ENCODE measurements around the gene TSPYL4. TPM values are rescaled to one million over a fixed set of nuclear protein-coding genes. Genes with fewer than 3 reads are reported as not detected.
A peak's percentile ranks its signal among the peaks of the same experiment; 100 is the strongest.

Gene TSPYL4
- total RNA-seq, 2 experiments from 2014 or later, result 14.8 to 16.2 TPM

DNA sequence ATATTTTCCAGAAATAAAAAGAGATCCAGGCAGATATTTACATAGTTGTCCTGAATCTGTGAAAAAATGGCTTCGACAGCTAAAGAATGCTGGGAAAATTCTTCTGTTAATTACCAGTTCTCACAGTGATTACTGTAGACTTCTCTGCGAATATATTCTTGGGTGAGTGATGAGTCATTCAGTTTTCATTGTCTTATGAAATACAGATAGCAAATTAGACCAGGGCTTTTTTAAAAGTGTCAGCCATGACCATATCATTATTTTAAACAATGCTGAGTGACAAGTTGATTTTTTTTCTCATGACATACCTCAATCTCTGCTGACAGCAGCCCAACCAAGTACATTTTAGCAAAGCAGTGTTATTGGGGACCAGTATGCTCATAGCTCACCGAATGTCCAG lies 32.8 kb downstream of the TSPYL4 start:
- no peaks in the 10 kb centered on the region; the same call in 1 of the 2 replicates for H3K36me3 ChIP-seq (ENCODE audit: insufficient read depth, low read length)
- ChIA-PET CTCF (ENCODE audit: unreplicated experiment) (no interaction called here), POLR2A (interaction anchor here (0.7 kb wide), 1 partner anchor 115 kb away, joined by 3 read pairs; no protein-coding TSS in a partner anchor)
- no TSS peak for BruUV-seq (replicated peaks)
- intact Hi-C loops (cut with micrococcal nuclease; ENCODE audit: unreplicated experiment), result no loop called here
- TF ChIP-seq, protein P1, sequence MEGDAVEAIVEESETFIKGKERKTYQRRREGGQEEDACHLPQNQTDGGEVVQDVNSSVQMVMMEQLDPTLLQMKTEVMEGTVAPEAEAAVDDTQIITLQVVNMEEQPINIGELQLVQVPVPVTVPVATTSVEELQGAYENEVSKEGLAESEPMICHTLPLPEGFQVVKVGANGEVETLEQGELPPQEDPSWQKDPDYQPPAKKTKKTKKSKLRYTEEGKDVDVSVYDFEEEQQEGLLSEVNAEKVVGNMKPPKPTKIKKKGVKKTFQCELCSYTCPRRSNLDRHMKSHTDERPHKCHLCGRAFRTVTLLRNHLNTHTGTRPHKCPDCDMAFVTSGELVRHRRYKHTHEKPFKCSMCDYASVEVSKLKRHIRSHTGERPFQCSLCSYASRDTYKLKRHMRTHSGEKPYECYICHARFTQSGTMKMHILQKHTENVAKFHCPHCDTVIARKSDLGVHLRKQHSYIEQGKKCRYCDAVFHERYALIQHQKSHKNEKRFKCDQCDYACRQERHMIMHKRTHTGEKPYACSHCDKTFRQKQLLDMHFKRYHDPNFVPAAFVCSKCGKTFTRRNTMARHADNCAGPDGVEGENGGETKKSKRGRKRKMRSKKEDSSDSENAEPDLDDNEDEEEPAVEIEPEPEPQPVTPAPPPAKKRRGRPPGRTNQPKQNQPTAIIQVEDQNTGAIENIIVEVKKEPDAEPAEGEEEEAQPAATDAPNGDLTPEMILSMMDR (conservative IDR thresholded peaks at IDR 0.05; ENCODE audit: low read length), result no peak
- no peak for TF ChIP-seq EZH2phosphoT487 (IDR thresholded peaks at IDR 0.05; ENCODE audit: borderline replicate concordance, low read depth, low read length)
- H4K20me1 ChIP-seq (ENCODE audit: insufficient read depth, low read length), result no peaks in the 10 kb centered on the region
- H2AFZ ChIP-seq (ENCODE audit: low read length), result no peak overlapping the region
- no peak overlapping the region for H3K27ac ChIP-seq (ENCODE audit: low read depth, low read length, poor library complexity, severe bottlenecking)
- no peak overlapping the region for H3K4me3 ChIP-seq (ENCODE audit: low read depth, low read length, poor library complexity, severe bottlenecking)
- H3K79me2 ChIP-seq (ENCODE audit: insufficient read depth, low read depth, low read length), result no peaks in the 10 kb centered on the region
- no peaks in the 10 kb centered on the region for H3K9me2 ChIP-seq (ENCODE audit: insufficient read depth, low read length)
- H3K9me3 ChIP-seq (ENCODE audit: low read length), result no peaks in the 10 kb centered on the region
- no peak for DNase-seq (ENCODE audit: low spot score)
- no peaks in the 10 kb centered on the region for H3K4me1 ChIP-seq (ENCODE audit: insufficient read depth, low read length, poor library complexity, severe bottlenecking)
- H3K4me2 ChIP-seq (ENCODE audit: low read length), result no peak overlapping the region

DNA sequence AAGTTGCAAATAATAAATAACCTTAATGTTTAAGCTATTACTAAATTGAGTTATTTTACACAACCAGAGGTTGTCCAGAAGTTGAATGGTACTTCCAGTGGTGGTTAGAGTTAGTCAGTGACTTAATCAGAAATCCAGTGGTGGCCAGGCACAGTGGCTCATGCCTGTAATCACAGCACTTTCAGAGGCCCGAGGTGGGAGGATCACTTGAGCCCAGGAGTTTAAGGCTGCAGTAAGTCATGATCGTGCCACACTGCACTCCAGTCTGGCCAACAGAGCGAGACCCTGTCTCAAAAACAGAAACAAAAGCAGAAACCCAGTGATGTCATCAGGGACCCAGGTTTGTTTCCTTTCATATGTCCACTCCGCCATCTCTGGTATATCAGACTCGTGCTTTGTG lies 35.0 kb downstream of the TSPYL4 start:
- ChIA-PET POLR2A (interaction anchor here (1.0 kb wide), 1 partner anchor 102 kb away, joined by 3 read pairs; no protein-coding TSS in a partner anchor), CTCF (ENCODE audit: unreplicated experiment) (no interaction called here)
- TF ChIP-seq, protein P1 (conservative IDR thresholded peaks at IDR 0.05; ENCODE audit: low read length), result no peak
- TF ChIP-seq EZH2phosphoT487 (IDR thresholded peaks at IDR 0.05; ENCODE audit: borderline replicate concordance, low read depth, low read length), result no peak
- no peak for DNase-seq (ENCODE audit: low spot score)
- Histone ChIP-seq H3K4me1 (ENCODE audit: insufficient read depth, low read length, poor library complexity, severe bottlenecking) (no peaks in the 10 kb centered on the region), H4K20me1 (ENCODE audit: insufficient read depth, low read length) (no peaks in the 10 kb centered on the region), H3K9me3 (ENCODE audit: low read length) (no peaks in the 10 kb centered on the region), H3K9me2 (ENCODE audit: insufficient read depth, low read length) (no peaks in the 10 kb centered on the region), H3K27ac (ENCODE audit: low read depth, low read length, poor library complexity, severe bottlenecking) (no peak overlapping the region), H2AFZ (ENCODE audit: low read length) (no peak overlapping the region), H3K4me3 (ENCODE audit: low read depth, low read length, poor library complexity, severe bottlenecking) (no peak overlapping the region), H3K36me3 (ENCODE audit: insufficient read depth, low read length) (no peaks in the 10 kb centered on the region), H3K79me2 (ENCODE audit: insufficient read depth, low read depth, low read length) (no peaks in the 10 kb centered on the region), H3K4me2 (ENCODE audit: low read length) (no peak overlapping the region)
- BruUV-seq (replicated peaks), result no TSS peak
- intact Hi-C loops (cut with micrococcal nuclease; ENCODE audit: unreplicated experiment), result loop anchor here (2.0 kb wide), 1 partner anchor 342 kb away; no protein-coding TSS in a partner anchor

DNA sequence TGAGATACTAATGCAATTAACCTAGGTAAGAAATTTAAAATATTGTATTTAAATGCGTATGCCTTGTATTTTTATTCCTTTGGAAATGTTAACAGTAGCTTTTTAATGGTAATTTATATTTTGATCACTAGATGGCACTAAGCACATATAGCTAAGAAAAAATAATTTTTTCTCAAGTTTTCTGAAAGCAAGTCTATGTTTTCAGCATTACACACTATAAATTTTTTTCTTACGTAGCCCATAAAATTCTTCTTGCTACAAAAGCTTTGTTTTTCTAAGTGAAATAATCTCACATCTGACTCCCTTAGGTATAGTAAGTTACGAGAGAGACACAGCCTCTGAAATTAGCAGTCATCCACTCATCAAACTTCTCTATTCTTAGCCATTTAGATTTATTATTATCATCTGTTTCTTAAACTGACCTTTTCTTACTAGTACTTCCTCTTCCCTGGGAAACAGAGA lies 35.7 kb downstream of the TSPYL4 start:
- intact Hi-C loops (cut with micrococcal nuclease; ENCODE audit: unreplicated experiment), result loop anchor here (2.0 kb wide), 1 partner anchor 343 kb away; no protein-coding TSS in a partner anchor
- BruUV-seq (replicated peaks), result no TSS peak
- H3K36me3 ChIP-seq (ENCODE audit: insufficient read depth, low read length), result no peaks in the 10 kb centered on the region
- no peak overlapping the region for H3K4me2 ChIP-seq (ENCODE audit: low read length)
- peak; percentile 33 for DNase-seq (ENCODE audit: low spot score)
- POLR2A ChIA-PET, result interaction anchor here (0.6 to 2.0 kb wide), 4 partner anchors 10 to 419 kb away, joined by 3 to 4 read pairs (median 3); no protein-coding TSS in a partner anchor
- no peak overlapping the region for H2AFZ ChIP-seq (ENCODE audit: low read length)
- H3K79me2 ChIP-seq (ENCODE audit: insufficient read depth, low read depth, low read length), result no peaks in the 10 kb centered on the region
- H3K4me3 ChIP-seq (ENCODE audit: low read depth, low read length, poor library complexity, severe bottlenecking), result no peak overlapping the region
- H4K20me1 ChIP-seq (ENCODE audit: insufficient read depth, low read length), result no peaks in the 10 kb centered on the region
- no peak overlapping the region for H3K27ac ChIP-seq (ENCODE audit: low read depth, low read length, poor library complexity, severe bottlenecking)
- CTCF ChIA-PET (ENCODE audit: unreplicated experiment), result interaction anchor here (1.5 kb wide), 2 partner anchors 15 to 354 kb away, joined by 3 read pairs; no protein-coding TSS in a partner anchor
- TF ChIP-seq EZH2phosphoT487 (IDR thresholded peaks at IDR 0.05; ENCODE audit: borderline replicate concordance, low read depth, low read length), result no peak
- TF ChIP-seq, protein P1 (conservative IDR thresholded peaks at IDR 0.05; ENCODE audit: low read length), result peak; percentile 89
- H3K4me1 ChIP-seq (ENCODE audit: insufficient read depth, low read length, poor library complexity, severe bottlenecking), result no peaks in the 10 kb centered on the region
- no peaks in the 10 kb centered on the region for H3K9me3 ChIP-seq (ENCODE audit: low read length)
- H3K9me2 ChIP-seq (ENCODE audit: insufficient read depth, low read length), result no peaks in the 10 kb centered on the region
